Body of pancreas (tissue), 4 donors: Measurements from ENCODE around the gene CCDC154. TPM values are rescaled to one million over a fixed set of nuclear protein-coding genes. Genes with fewer than 3 reads are reported as not detected.

Source experiments
- ATAC-seq: fragments of 150-250 bp; one replicate; pipeline ENCODE4 v1.9.1; 2016
- DNase-seq, 4 donors: peaks; one replicate each; pipeline ENCODE4 v3.0.0-alpha.2; 2019
- H3K27ac ChIP-seq, 4 donors: fragments of 200-600 bp; sonication (generic); 1 replicate in 3 of 4; 2 replicates in 1 of 4; pipeline versions ENCODE4 v1.5.1 to v1.6.1; 2016 to 2019; ENCODE audit warnings: mild to moderate bottlenecking in 1 of 4, mixed read lengths in 1 of 4, moderate library complexity in 1 of 4
- H3K27me3 ChIP-seq, 2 donors: fragments of 200-600 bp; sonication (generic); one replicate each; pipeline ENCODE4 v1.6.0; 2016; ENCODE audit warnings: mild to moderate bottlenecking in 1 of 2
- H3K36me3 ChIP-seq, 2 donors: fragments of 200-600 bp; sonication (generic); replicated peaks in 1 of 2; 2 replicates each; pipeline ENCODE4 v1.5.1; 2016; ENCODE audit warnings: low read depth in 2 of 2; ENCODE audit not compliant: insufficient read depth in 1 of 2
- H3K4me1 ChIP-seq: fragments of 200-600 bp; sonication (generic); one replicate; pipeline ENCODE4 v1.6.0; 2016
- H3K4me3 ChIP-seq, 2 donors: fragments of 200-600 bp; sonication (generic); 1 replicate in 1 of 2; 2 replicates in 1 of 2; pipeline ENCODE4 v1.5.1; 2016 to 2019
- H3K9me3 ChIP-seq, 3 donors: fragments of 200-600 bp; sonication (generic); 1 replicate in 2 of 3; 2 replicates in 1 of 3; pipeline ENCODE4 v1.5.1; 2016
- CTCF ChIP-seq, 7 experiments: fragments of 450-650 bp in 4 of 7; fragments of 200-600 bp in 3 of 7; sonication (generic) in 3 of 7; IDR thresholded peaks; one replicate each; pipeline ENCODE4 v1.5.1; 2016 to 2019; ENCODE audit warnings: antibody characterized with exemption in 7 of 7
- POLR2A ChIP-seq, 3 donors: fragments of 450-650 bp; IDR thresholded peaks; one replicate each; pipeline ENCODE4 v1.6.1; 2016; ENCODE audit warnings: antibody characterized with exemption in 3 of 3, mild to moderate bottlenecking in 2 of 3
- WGBS, 2 donors: methylation state at CpG; one replicate each; pipeline ENCODE4 v1.1.5; 2017; 5-methylcytosine and 5-hydroxymethylcytosine counted together
- intact Hi-C: fragments of 100-400 bp; cut with DNase I; formaldehyde crosslinking; loops from one replicate; pipeline ENCODE4 v1.15.1; 2023
- total RNA-seq, 2 donors: library from RNA; depleted of rRNA; stranded (reverse); fragments of >200 nt; gene quantifications; one replicate each; pipeline ENCODE4 v1.1.0, GENCODE V29; 2016

CCDC154 gene
- total RNA-seq, 2 donors from 2014 or later, result 2.1 to 2.3 TPM

GRCh38 chr16:1430214-1430758 lies 14.1 kb downstream of the CCDC154 start:
- intact Hi-C loops, result no loop called here
- DNase-seq (no peak), ATAC-seq (no peak)
- TF ChIP-seq CTCF (IDR thresholded peaks at IDR 0.05) (no peak), POLR2A (IDR thresholded peaks at IDR 0.05) (no peak)
- H3K36me3 ChIP-seq, result no peaks in the 10 kb centered on the region
- no peak overlapping the region for H3K4me3 ChIP-seq
- no peaks in the 10 kb centered on the region for H3K9me3 ChIP-seq
- peaks cover 10% of the 10 kb centered on the region for H3K4me1 ChIP-seq
- no peaks in the 10 kb centered on the region for H3K27me3 ChIP-seq
- H3K27ac ChIP-seq, result no peak overlapping the region
- 59 to 93% methylated on average over 4 to 12 of the region's 14 CpGs for WGBS, 2 donors

GRCh38 chr16:1429631-1430030 lies 14.7 kb downstream of the CCDC154 start:
- no peak for TF ChIP-seq CTCF (IDR thresholded peaks at IDR 0.05)
- TF ChIP-seq POLR2A (IDR thresholded peaks at IDR 0.05), result no peak
- Histone ChIP-seq H3K36me3 (no peaks in the 10 kb centered on the region), H3K4me1 (peaks cover 10% of the 10 kb centered on the region), H3K27me3 (no peaks in the 10 kb centered on the region), H3K9me3 (no peaks in the 10 kb centered on the region), H3K27ac (no peak overlapping the region), H3K4me3 (no peak overlapping the region)
- 89% methylated on average over 13 of the region's 13 CpGs; no CpG with 5 or more reads in 1 of the 2 donors for WGBS, 2 donors
- DNase-seq, result no peak
- intact Hi-C loops, result no loop called here
- ATAC-seq, result no peak

- TF ChIP-seq POLR2A (IDR thresholded peaks at IDR 0.05) (no peak), CTCF (IDR thresholded peaks at IDR 0.05) (no peak)
- no peaks in the 10 kb centered on the region for H3K36me3 ChIP-seq
- H3K4me3 ChIP-seq, result no peak overlapping the region
- intact Hi-C loops, result no loop called here
- peaks cover 10% of the 10 kb centered on the region for H3K4me1 ChIP-seq
- ATAC-seq, result no peak
- H3K27me3 ChIP-seq, result no peaks in the 10 kb centered on the region
- WGBS, 2 donors, result 68 to 81% methylated on average over 3 to 11 of the region's 11 CpGs
- no peaks in the 10 kb centered on the region for H3K9me3 ChIP-seq
- no peak overlapping the region for H3K27ac ChIP-seq
- no peak for DNase-seq
These were observed 15.3 kb downstream of the CCDC154 start for GRCh38 chr16:1429012-1429411.

GRCh38 chr16:1428511-1428910 lies 15.8 kb downstream of the CCDC154 start:
- DNase-seq (no peak), ATAC-seq (no peak)
- Histone ChIP-seq H3K27ac (no peak overlapping the region), H3K4me1 (peaks cover 10% of the 10 kb centered on the region), H3K27me3 (no peaks in the 10 kb centered on the region), H3K36me3 (no peaks in the 10 kb centered on the region), H3K9me3 (no peaks in the 10 kb centered on the region), H3K4me3 (no peak overlapping the region)
- 41 to 70% methylated on average over 4 to 12 of the region's 21 CpGs for WGBS, 2 donors
- TF ChIP-seq CTCF (IDR thresholded peaks at IDR 0.05), result no peak
- no peak for TF ChIP-seq POLR2A (IDR thresholded peaks at IDR 0.05)
- intact Hi-C loops, result no loop called here
